Posterior vena cava (tissue), 2 donors: ENCODE data around the gene PECR. TPM values are rescaled to one million over a fixed set of nuclear protein-coding genes. Genes with fewer than 3 reads are reported as not detected.

ENCODE experiments used
- total RNA-seq, 2 donors: library from RNA; stranded (reverse); fragmentation: NEBNext Ultra II Directional; extraction: Animal tissue kit (Norgen Biotek cat#: 25700); gene quantifications; one replicate each; pipeline ENCODE4 v1.2.1, GENCODE V29; 2021
- donor health status: DM: yes; HTN: yes; CAD: no.
- donor health status: DM: yes; HTN: yes; CAD: no.

PECR gene
- total RNA-seq, 2 donors from 2014 or later, result 3.4 to 4.5 TPM

Other genes starting within 250 kb of the PECR start
- gene MREG, start 68.3 kb downstream of the PECR start, total RNA-seq, result under 1 TPM; 0.67 to 0.74 TPM
- gene TMEM169, start 110 bp upstream of the PECR start, total RNA-seq, result under 1 TPM; 0.38 to 0.51 TPM
- gene XRCC5, start 27.5 kb upstream of the PECR start, total RNA-seq, result 100 to 1,000 TPM; 189 to 213 TPM